ENCODE data around the gene MYRF. TPM values are rescaled to one million over a fixed set of nuclear protein-coding genes. Genes with fewer than 3 reads are reported as not detected.

MYRF gene
- total RNA-seq, 4 donors from 2014 or later: 6.4 to 106 (median 12.7) TPM

- no peak for DNase-seq
- intact Hi-C loops (cut with DNase I; ENCODE audit: low total_unique reads): loop anchor here (5.0 kb wide), 1 partner anchor 44 kb away; the partner anchor contains the start of gene DAGLA
- Histone ChIP-seq H3K27ac (peak overlapping the region; percentile 56 to 62), H3K36me3 (no peaks in the 10 kb centered on the region), H3K9me3 (no peaks in the 10 kb centered on the region), H3K4me1 (no peaks in the 10 kb centered on the region), H3K4me3 (no peak overlapping the region), H3K27me3 (no peaks in the 10 kb centered on the region)
- TF ChIP-seq POLR2A (IDR thresholded peaks at IDR 0.05): no peak
- TF ChIP-seq, protein P1, sequence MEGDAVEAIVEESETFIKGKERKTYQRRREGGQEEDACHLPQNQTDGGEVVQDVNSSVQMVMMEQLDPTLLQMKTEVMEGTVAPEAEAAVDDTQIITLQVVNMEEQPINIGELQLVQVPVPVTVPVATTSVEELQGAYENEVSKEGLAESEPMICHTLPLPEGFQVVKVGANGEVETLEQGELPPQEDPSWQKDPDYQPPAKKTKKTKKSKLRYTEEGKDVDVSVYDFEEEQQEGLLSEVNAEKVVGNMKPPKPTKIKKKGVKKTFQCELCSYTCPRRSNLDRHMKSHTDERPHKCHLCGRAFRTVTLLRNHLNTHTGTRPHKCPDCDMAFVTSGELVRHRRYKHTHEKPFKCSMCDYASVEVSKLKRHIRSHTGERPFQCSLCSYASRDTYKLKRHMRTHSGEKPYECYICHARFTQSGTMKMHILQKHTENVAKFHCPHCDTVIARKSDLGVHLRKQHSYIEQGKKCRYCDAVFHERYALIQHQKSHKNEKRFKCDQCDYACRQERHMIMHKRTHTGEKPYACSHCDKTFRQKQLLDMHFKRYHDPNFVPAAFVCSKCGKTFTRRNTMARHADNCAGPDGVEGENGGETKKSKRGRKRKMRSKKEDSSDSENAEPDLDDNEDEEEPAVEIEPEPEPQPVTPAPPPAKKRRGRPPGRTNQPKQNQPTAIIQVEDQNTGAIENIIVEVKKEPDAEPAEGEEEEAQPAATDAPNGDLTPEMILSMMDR (IDR thresholded peaks at IDR 0.05): no peak
These were observed 25.7 kb upstream of the MYRF start for GRCh38 chr11:61726775-61727174.

DNA sequence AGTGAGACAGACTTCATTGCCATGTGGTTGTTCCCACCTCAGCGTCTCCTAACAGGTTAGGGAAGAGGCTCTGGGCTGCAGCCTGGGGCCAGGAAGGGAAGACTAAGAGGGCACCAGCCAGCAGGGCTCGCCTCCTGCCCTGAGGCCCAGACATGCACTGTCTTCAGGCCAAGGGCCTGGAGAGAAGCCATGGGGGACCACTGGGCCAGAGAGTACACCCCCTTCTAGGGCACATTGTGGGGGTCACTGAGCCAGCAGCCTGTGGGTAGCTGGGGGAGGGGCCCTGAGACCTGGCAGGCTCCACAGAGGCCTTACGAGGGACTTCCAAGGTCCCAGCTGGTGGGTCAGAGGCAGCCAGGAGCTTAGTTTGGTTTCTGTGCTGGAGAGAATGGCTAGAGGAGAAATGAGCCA, 25.0 kb upstream of the MYRF start:
- TF ChIP-seq, protein P1 (IDR thresholded peaks at IDR 0.05): no peak
- no peak for TF ChIP-seq POLR2A (IDR thresholded peaks at IDR 0.05)
- no peaks in the 10 kb centered on the region for H3K4me1 ChIP-seq
- H3K27me3 ChIP-seq: no peaks in the 10 kb centered on the region
- H3K27ac ChIP-seq: no peak overlapping the region
- intact Hi-C loops (cut with DNase I; ENCODE audit: low total_unique reads): loop anchor here (5.0 kb wide), 1 partner anchor 45 kb away; the partner anchor contains the start of gene DAGLA
- DNase-seq: no peak
- H3K36me3 ChIP-seq: no peaks in the 10 kb centered on the region
- no peaks in the 10 kb centered on the region for H3K9me3 ChIP-seq
- no peak overlapping the region for H3K4me3 ChIP-seq

GRCh38 chr11:61728066-61728939, 24.1 kb upstream of the MYRF start:
- Histone ChIP-seq H3K36me3 (no peaks in the 10 kb centered on the region), H3K9me3 (no peaks in the 10 kb centered on the region), H3K4me3 (no peak overlapping the region), H3K27ac (no peak overlapping the region), H3K4me1 (no peaks in the 10 kb centered on the region), H3K27me3 (no peaks in the 10 kb centered on the region)
- TF ChIP-seq, protein P1 (IDR thresholded peaks at IDR 0.05): no peak
- TF ChIP-seq POLR2A (IDR thresholded peaks at IDR 0.05): no peak
- no peak for DNase-seq
- intact Hi-C loops (cut with DNase I; ENCODE audit: low total_unique reads): loop anchor here (5.0 kb wide), 1 partner anchor 46 kb away; the partner anchor contains the start of gene DAGLA

DNA sequence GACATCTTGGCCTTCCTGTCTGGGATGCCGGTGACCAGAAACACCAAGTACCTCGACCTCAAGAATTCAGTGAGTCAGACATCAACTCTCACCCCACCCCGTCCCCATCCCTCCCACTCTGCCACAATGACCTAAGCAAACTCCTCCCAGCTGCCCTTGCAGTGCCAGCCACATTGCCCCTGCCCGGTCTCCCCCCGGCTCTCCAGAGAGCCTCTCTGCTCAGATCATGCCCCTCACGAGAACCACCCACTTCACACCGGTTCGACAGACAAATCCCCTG, 23.6 kb upstream of the MYRF start:
- TF ChIP-seq, protein P1 (IDR thresholded peaks at IDR 0.05): no peak
- no peak for TF ChIP-seq POLR2A (IDR thresholded peaks at IDR 0.05)
- H3K27me3 ChIP-seq: no peaks in the 10 kb centered on the region
- no peak overlapping the region for H3K4me3 ChIP-seq
- no peak overlapping the region for H3K27ac ChIP-seq
- no peaks in the 10 kb centered on the region for H3K4me1 ChIP-seq
- no peaks in the 10 kb centered on the region for H3K9me3 ChIP-seq
- no peak for DNase-seq
- intact Hi-C loops (cut with DNase I; ENCODE audit: low total_unique reads): loop anchor here (5.0 kb wide), 1 partner anchor 47 kb away; the partner anchor contains the start of gene DAGLA
- no peaks in the 10 kb centered on the region for H3K36me3 ChIP-seq

- intact Hi-C loops (cut with DNase I; ENCODE audit: low total_unique reads): no loop called here
- Histone ChIP-seq H3K4me3 (no peak overlapping the region), H3K27ac (no peak overlapping the region), H3K36me3 (no peaks in the 10 kb centered on the region), H3K9me3 (no peaks in the 10 kb centered on the region), H3K4me1 (no peaks in the 10 kb centered on the region), H3K27me3 (no peaks in the 10 kb centered on the region)
- no peak for TF ChIP-seq POLR2A (IDR thresholded peaks at IDR 0.05)
- TF ChIP-seq, protein P1 (IDR thresholded peaks at IDR 0.05): no peak
- no peak for DNase-seq
These were observed 22.0 kb upstream of the MYRF start for GRCh38 chr11:61730240-61730994.
